ENCODE measurements around the gene CSGALNACT2.
A peak's percentile ranks its signal among the peaks of the same experiment; 100 is the strongest.
"Not testable (repeated sequence)": the region's sequence is repeated elsewhere in the genome, so short reads cannot be mapped to it uniquely, and the experiment has no call there.

Gene CSGALNACT2

GRCh38 chr10:43138021-43138756 is at the start of gene CSGALNACT2:
Gene CSGALNACT2 (plus strand): TSS chr10:43138445. CDS start chr10:43155150, 16,705 bp downstream.
- DNase-seq, result peak; percentile 91

- no peak for DNase-seq
Measured at GRCh38 chr10:43089519-43089918, 48.7 kb upstream of the CSGALNACT2 start.

- no peak for DNase-seq
Measured at GRCh38 chr10:43090188-43090587, 48.1 kb upstream of the CSGALNACT2 start.

- DNase-seq, result no peak
Measured at GRCh38 chr10:43090664-43091063, 47.6 kb upstream of the CSGALNACT2 start.

DNA sequence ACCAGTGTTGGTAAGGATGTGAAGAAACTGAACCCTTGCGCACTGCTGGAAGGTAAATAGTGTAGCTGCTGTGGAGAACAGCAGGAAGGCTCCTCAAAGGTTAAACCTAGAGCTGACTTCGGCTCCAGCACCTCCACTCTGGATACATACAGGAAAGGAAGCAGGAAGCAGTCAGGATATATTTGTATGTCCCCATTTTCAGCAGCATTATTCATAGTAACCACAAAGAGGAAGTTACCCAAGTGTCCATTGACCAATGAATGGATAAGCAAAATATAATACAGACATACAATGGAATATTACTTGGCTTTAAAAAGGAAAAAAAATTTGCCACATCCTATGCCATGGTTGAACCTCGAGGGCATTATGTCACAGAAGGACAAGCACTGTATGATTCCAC is 46.4 kb upstream of the CSGALNACT2 start:
- no peak for DNase-seq

- no peak for DNase-seq
Measured at GRCh38 chr10:43093423-43094076, 44.7 kb upstream of the CSGALNACT2 start.

DNA sequence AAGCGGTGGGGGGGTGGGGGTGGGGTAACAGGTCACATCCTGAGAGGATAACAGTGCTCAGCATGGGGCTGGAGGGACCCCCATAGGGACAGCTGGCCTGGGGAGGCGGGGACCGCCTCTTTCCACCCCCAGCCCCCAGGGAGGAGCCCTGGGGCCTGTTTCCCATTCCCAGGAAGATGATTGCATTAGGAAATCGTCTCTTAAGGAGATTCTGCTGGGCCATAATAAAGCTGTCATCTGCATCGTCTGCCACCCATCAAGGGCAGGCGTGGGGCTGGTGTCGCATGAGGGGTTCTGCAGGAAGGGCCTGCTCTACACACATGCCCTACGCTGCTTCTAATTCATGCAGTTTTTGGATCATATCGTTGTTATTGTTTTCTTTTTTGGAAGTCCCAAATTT is 44.2 kb upstream of the CSGALNACT2 start:
- DNase-seq, result no peak

- not testable (repeated sequence) for DNase-seq
Measured at GRCh38 chr10:43099339-43099738, 38.9 kb upstream of the CSGALNACT2 start.

DNA sequence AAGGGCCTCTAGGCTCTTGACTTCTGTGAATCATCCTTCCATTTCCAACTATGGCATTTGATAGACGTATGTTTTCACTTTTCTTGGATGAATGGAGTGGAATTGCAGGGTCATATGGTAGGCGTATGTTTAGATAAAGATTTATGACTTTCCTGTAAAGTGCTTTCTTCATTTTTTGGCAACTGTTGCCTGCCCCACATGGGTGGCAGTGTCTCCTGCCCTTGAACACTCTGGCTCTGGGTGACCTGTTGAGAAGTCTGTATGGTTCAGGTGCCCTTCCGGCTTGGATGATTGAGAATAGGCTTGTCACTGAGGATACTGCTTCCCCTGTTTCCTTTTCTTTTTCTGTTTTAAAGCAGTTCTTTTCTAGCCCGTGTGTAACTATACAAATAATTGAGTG is 38.3 kb upstream of the CSGALNACT2 start:
- no peak for DNase-seq

DNA sequence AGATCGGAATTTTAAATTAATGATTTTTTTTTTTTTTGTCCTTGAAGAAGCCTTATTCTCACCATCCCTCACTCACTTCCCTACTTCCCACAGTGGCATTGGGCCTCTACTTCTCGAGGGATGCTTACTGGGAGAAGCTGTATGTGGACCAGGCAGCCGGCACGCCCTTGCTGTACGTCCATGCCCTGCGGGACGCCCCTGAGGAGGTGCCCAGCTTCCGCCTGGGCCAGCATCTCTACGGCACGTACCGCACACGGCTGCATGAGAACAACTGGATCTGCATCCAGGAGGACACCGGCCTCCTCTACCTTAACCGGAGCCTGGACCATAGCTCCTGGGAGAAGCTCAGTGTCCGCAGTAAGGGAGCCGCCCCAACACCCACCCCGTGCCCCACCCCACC is 37.9 kb upstream of the CSGALNACT2 start:
- no peak for DNase-seq

DNA sequence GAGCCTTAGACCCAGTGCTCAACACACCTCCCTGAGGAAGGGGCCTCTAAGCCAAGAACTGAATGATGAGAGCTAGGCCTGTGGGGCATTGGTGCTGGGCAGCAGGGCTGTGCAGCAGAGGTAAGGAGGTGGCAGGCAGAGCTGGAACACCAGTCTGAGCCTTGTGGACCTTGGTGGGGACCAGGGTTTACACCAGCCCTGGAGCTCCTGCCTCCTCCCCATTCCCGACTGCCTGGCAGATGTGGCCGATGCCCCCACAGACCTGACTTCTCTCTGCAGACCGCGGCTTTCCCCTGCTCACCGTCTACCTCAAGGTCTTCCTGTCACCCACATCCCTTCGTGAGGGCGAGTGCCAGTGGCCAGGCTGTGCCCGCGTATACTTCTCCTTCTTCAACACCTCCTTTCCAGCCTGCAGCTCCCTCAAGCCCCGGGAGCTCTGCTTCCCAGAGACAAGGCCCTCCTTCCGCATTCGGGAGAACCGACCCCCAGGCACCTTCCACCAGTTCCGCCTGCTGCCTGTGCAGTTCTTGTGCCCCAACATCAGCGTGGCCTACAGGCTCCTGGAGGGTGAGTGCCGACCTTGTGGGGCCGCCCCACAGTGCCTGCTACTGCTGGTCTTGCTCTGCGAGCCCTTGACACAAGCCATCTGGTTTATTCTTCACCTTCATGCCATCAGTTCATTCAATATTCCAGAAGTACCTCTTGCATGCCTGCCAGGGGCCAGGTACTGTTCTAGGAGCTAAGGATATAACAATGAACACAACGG is 36.0 kb upstream of the CSGALNACT2 start:
- no peak for DNase-seq

- DNase-seq, result peak; percentile 83
Measured at GRCh38 chr10:43105102-43105955, 32.9 kb upstream of the CSGALNACT2 start.

DNA sequence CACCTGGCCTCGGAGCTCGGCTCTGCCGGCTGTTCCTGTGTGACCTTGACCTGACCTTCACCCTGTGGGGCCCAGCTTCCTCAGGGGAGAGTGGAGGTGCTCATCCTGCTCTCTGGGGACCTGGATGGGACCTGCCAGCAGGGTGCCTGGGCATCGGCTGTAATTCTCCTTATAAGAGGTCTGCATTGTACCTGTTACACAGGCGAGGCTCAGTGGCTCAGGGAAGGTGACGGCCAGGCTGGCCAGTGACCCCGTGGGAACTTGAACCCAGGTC is 32.4 kb upstream of the CSGALNACT2 start:
- DNase-seq, result no peak

DNA sequence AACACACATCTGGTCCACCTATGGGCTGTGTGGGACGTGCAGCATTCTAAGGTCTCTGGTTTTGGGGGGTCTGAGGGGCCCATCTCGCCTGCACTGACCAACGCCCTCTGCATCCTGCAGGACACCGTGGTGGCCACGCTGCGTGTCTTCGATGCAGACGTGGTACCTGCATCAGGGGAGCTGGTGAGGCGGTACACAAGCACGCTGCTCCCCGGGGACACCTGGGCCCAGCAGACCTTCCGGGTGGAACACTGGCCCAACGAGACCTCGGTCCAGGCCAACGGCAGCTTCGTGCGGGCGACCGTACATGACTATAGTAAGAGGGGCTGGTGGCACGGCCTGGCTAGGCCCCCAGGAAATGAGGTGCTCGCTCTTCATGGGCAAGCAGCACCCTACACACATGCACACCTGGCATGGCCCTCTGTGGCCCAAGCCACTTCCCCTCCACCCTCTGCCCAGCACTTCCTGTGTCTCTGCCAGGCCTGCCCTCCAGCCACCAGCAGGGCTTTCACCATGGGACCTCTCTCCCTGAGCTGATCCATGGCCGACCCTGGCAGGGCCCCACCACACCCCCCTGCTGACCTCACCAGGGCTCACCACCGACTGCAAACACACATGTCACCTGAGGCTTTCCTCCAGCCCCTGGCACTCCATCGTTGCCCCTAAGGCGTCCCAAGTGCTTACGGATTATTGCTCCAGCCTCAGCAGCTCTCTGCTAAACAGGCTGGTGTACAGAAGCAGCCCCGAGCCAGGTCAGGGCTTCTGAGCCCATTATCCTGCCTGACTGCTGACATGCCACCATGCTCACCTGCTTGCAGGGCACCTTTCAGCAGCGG is 31.8 kb upstream of the CSGALNACT2 start:
- no peak for DNase-seq

DNA sequence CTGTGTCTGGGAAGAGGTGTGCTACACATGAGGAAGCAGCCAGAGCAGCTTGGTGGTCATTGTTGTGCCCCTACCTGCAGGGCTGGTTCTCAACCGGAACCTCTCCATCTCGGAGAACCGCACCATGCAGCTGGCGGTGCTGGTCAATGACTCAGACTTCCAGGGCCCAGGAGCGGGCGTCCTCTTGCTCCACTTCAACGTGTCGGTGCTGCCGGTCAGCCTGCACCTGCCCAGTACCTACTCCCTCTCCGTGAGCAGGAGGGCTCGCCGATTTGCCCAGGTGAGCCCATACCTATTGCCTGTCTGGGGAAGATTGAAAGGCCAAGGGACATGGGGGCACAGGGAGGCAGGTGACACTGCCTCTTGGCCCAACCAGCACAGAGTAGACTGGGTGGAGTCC is 29.3 kb upstream of the CSGALNACT2 start:
- no peak for DNase-seq

GRCh38 chr10:43109671-43110249 is 28.5 kb upstream of the CSGALNACT2 start:
- no peak for DNase-seq

DNA sequence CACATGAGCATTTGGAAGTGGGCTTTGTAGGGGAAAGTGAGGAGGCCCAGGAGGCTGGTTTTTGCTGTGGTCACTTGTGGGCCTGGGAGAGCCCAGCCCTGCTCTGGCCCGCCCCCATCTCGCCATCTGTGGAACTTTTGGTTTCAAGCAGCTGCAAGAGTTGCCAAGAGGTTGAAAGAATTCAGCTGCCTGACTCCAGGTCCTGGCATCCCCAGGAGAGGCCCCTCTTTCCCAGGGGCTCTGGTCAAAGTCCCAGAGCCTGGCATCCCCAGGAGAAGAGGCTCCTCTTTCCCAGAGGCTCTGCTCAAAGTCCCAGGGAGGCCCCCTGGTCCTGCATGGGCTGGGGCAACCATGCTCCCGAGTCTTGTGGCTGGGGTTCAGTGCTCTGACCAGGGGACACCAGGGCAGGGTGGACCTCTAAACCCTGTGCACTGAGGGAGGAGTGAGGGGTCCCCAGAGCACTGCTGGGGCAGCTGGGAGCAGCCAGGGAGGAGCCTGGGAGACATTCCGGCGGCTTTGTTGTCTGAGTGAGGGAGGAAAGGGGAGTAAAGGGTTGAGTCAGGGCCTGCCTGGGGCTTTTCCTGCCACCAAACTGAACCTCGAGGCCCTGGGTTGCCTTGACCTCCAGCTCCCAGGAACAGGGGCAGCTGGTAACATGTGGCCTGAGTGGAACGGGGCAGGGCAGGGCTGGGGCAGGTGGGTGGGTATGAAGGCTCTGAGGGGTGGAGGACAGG is 27.7 kb upstream of the CSGALNACT2 start:
- DNase-seq, result no peak

- no peak for DNase-seq
Measured at GRCh38 chr10:43111101-43111500, 27.1 kb upstream of the CSGALNACT2 start.

DNA sequence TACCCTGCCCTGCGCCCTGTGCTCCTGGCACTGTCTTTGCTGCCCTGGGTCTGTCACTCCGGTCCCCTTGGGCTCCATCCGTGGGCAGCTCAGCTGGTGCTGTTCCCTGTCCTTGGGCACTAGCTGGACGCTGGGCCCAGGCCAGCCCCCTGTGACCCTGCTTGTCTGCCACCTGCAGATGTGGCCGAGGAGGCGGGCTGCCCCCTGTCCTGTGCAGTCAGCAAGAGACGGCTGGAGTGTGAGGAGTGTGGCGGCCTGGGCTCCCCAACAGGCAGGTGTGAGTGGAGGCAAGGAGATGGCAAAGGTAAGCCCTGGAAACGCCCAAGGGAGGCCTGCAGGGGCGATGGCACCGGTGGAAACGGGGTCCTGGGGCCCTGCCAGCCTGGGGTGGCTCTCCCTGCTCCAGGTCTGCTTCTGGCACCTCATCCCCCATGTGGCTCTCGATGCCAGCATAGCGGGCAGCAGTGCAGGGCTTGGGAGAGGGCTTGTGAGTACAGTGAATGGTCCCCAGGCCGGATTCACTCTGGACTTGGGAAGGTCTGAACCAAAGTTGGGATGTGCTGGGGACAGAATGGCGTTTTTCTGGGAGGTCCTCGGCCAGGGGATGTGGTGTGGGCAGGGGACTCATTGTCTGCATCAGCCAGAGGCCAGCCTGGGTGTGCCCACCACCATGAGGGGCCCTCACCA is 26.2 kb upstream of the CSGALNACT2 start:
- DNase-seq, result no peak

DNA sequence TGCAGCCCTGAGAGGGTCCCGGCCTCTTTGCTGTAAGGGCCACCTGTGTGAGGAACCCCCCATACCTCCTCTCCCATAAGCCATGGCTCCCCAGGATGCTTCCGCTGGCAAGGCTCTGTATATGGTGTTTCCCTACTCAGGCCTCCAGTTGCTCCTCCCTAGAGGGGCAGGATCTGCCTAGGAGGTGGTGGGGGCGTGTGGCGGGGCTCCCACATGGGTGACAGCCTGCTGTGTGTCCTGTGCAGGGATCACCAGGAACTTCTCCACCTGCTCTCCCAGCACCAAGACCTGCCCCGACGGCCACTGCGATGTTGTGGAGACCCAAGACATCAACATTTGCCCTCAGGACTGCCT is 25.7 kb upstream of the CSGALNACT2 start:
- DNase-seq, result no peak

All from activated T-cell treated with anti-CD3 and anti-CD28 coated beads, Interleukin-2, amount 50 U/mL, for 1 hour (primary cell).